Measurements from ENCODE around the gene NADK.
"Not testable (repeated sequence)": the region's sequence is repeated elsewhere in the genome, so short reads cannot be mapped to it uniquely, and the experiment has no call there.

The NADK gene

GRCh38 chr1:1704284-1704957, 73.8 kb downstream of the NADK start:
- DNase-seq (ENCODE audit: low read depth): not testable (repeated sequence)

- no peak for DNase-seq (ENCODE audit: low read depth)
Observed at GRCh38 chr1:1703796-1704195, 74.5 kb downstream of the NADK start.

- DNase-seq (ENCODE audit: low read depth): not testable (repeated sequence)
Observed at GRCh38 chr1:1702506-1702905, 75.8 kb downstream of the NADK start.

Data from CMK (cell line).